Stimulated activated CD8-positive, alpha-beta memory T cell treated with anti-CD3 and anti-CD28 coated beads, Interleukin-2, amount 100 ng/mL, for 48 hours (primary cell): ENCODE data around the gene RFLNA.

Experiments
- DNase-seq, 2 donors: peaks; one replicate each; pipeline ENCODE4 v3.0.0-alpha.2; 2020; ENCODE audit warnings: low read depth in 2 of 2

The RFLNA gene

DNA sequence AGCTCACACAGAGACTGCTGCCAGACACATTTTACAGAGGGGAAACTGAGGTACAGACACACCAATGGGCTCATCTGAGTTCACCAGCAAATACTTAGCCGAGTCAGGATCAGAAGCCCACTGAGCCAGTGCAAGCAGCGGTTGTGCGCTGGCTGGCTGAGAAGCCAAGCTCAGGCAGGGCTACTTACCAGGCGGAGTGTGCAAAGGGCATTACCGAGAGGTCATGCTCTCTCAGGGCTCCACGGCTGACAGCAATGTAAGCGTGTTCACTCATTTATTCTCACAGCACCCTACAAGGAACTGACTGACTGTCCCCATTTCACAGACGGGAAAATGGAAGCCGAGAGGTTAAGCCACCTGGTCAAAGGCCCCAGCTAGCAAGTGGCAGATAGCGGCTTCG, 63.7 kb downstream of the RFLNA start:
- DNase-seq, result no peak

DNA sequence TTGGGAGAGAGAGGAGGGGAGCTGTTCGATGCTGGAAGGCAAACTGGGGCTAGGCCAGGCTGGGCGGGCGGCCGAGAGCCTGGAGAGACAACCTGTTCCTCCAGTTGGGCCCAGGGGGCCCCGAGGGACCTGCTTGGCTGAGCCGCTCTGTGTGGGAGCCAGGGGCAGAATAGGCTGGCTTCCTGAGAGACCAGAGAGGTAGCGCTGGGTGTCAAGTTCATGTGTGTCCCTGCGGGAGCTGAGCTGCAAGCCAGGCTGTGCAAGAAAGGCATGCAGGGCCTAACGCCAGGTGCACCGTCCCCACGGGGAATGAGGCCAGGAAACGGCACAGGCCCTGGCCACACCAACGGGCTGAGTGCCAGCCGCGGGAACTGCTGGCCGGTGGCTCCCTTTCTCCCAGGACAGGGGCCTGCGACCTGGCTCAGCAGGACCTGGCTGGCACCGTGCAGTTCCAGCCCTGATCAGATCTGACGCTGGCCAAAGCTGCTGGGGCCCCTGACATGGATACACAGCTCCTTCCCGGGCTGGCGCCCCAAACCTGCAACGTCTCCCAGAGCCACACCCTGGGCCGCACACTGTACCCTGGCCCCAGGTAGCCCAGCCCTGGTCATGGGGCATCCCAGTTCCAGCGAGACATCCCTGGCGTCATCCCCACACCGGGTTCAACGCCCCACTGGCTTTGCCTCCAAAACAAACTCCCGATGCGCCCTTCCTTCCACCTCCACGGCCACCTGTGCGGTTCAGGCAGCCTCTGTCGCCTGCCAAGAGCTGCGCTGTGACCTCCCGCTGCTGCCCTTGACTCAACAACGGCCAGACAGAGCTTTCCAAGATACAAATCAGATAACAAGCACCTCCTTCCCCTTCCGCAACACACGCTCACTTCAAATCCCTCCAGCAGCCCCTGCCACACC, 65.0 kb downstream of the RFLNA start:
- DNase-seq, result no peak

DNA sequence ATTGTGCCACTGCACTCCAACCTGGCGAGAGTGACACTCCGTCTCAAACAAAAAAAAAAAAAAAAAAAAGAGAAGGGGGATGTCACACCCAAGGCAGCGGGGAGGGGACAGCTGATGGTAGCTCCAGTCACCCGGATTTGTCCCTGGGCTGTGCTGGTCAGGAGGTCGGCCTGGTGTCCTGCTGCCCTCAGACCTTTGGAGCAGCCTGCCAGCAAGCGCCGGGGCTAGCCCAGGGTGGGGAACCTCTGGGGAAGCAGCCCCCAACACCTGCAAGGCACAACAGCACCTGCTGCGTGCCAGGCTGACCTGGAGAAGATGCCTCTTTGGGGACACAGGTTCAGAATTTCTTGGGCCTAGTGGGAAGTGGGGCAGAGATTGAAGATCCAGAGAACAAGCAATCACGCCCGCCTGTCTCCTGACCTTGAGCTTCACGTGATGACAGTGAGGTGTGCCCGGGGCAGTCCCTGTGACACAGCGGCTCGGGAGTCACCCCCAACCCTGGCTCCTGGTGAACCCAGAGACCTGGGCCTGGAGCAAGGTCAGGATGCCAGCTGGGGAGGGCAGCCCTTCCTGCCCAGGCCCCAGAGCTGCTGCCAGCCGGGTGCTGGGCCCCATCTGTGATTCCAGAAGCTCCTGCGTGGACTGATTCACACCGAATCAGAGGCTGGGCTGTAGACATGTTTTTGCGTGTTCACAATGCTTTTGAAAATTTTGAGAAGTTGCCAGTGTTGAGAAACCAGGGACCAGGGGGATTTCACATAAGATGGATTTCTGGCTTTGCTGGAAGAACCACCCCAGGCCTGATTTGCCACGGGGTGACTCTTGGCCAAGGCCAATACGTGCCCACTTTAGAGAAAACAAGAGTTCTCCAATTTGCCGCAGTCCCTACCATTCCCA, 66.4 kb downstream of the RFLNA start:
- no peak for DNase-seq

DNA sequence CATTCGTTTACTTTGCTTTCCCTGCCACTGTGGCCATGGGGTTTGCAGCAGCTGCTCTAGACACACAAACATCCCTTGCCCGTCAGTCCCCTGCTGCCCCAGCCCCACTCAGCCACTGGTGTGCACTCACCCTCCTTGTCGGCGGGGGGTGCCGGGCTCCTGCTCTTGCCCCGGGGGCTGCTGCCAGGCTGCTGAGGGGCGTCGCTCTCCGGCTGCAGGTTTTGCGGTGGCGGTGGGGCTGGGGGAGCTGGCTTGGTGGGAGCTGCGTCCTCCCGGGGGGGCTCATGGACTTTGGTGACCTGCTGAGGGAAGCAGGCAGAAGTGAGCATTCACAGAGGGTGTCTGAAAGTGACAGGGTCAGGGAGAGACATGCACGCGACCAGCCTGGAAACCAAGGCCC, 67.1 kb downstream of the RFLNA start:
- DNase-seq, result no peak

DNA sequence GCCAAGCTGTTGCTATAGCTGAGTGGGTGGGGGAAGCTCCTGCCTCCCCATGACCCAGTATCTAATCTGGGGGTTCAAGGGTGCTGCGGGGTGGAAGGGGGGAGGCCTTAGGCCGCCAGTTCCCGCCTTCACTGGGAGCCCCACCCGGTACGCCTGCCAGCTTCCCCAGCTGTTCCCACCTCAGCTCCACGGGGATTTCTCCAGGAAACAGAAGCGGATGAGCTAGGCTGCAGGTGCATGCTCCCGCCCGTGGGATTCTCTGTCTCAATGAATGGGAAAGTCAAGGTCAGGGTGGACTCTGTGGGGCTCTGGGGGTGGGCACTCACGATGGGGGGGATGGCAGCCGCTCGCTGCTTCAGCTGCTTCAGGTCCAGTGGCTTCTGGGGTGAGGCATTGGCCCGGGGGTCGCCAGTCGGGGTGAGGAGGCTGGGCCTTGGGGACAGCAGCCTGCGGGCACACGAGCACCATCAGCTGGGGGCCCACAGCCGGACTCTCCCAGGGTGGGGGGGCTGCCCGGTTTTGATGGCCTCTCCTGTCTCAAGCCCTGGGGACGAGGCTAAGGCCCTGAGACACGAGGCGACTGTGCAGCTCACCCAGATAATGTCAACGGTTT, 68.6 kb downstream of the RFLNA start:
- DNase-seq, result no peak

- no peak for DNase-seq
Measured at GRCh38 chr12:124364543-124364942, 69.7 kb downstream of the RFLNA start.
